Spleen (tissue), 7 donors: ENCODE results near the gene TLCD3B.

ENCODE experiments used
- POLR2AphosphoS5 ChIP-seq, 3 donors: sonication (generic); formaldehyde crosslinking; IDR thresholded peaks; one replicate each; pipeline ENCODE4 v1.5.1; 2017; ENCODE audit warnings: antibody characterized with exemption in 3 of 3
- TF ChIP-seq, protein P1 (sequence below), 11 experiments: fragments of 200-600 bp in 7 of 11; fragments of 450-650 bp in 4 of 11; sonication (generic) in 4 of 11; IDR thresholded peaks in 8 of 11; conservative IDR thresholded peaks in 3 of 11; 1 replicate in 7 of 11; 2 replicates in 4 of 11; pipeline versions ENCODE4 v1.4.0 to v1.8.0; 2016 to 2021; ENCODE audit warnings: antibody characterized with exemption in 11 of 11, inconsistent platforms in 4 of 11, mild to moderate bottlenecking in 1 of 11
- donor health status: DM: no; HTN: no; CAD: no; lungs with moderate emphysema.
- donor health status: DM: no; HTN: no; CAD: no.
- donor health status: DM: no; HTN: no; CAD: no.

DNA sequence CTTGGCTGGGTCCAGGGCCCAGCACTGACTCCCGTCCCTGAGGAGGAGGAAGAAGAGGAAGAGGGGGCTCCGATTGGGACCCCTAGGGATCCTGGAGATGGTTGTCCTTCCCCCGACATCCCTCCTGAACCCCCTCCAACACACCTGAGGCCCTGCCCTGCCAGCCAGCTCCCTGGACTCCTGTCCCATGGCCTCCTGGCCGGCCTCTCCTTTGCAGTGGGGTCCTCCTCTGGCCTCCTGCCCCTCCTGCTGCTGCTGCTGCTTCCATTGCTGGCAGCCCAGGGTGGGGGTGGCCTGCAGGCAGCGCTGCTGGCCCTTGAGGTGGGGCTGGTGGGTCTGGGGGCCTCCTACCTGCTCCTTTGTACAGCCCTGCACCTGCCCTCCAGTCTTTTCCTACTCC, 44.1 kb downstream of the TLCD3B start:
- TF ChIP-seq, protein P1, sequence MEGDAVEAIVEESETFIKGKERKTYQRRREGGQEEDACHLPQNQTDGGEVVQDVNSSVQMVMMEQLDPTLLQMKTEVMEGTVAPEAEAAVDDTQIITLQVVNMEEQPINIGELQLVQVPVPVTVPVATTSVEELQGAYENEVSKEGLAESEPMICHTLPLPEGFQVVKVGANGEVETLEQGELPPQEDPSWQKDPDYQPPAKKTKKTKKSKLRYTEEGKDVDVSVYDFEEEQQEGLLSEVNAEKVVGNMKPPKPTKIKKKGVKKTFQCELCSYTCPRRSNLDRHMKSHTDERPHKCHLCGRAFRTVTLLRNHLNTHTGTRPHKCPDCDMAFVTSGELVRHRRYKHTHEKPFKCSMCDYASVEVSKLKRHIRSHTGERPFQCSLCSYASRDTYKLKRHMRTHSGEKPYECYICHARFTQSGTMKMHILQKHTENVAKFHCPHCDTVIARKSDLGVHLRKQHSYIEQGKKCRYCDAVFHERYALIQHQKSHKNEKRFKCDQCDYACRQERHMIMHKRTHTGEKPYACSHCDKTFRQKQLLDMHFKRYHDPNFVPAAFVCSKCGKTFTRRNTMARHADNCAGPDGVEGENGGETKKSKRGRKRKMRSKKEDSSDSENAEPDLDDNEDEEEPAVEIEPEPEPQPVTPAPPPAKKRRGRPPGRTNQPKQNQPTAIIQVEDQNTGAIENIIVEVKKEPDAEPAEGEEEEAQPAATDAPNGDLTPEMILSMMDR (IDR thresholded peaks at IDR 0.05 in 8 of 11, conservative IDR thresholded peaks at IDR 0.05 in 3 of 11) = no peak
- TF ChIP-seq POLR2AphosphoS5 (IDR thresholded peaks at IDR 0.05) = no peak
